ENCODE results near the gene ADGRG7. TPM values are rescaled to one million over a fixed set of nuclear protein-coding genes. Genes with fewer than 3 reads are reported as not detected.

Gene ADGRG7
- total and polyA plus RNA-seq, 2 donors (not counting 1 experiment from before 2014, with no cell fraction given) = not detected

- Histone ChIP-seq H3K9me3 (ENCODE audit: control insufficient read depth, insufficient read depth, low read depth, low read length) (no peaks in the 10 kb centered on the region), H3K4me3 (replicated peaks in 1 of 4; ENCODE audit: control extremely low read depth in 1 of 4, insufficient read depth in 1 of 4, low read depth in 3 of 4, low read length in 4 of 4) (no peak overlapping the region), H2AFZ (ENCODE audit: low read length) (no peak overlapping the region), H3K9ac (ENCODE audit: insufficient read depth, low read length) (no peak overlapping the region), H3K79me2 (ENCODE audit: control insufficient read depth, insufficient read depth, low read length) (no peaks in the 10 kb centered on the region), H3K27ac (ENCODE audit: insufficient read depth, low read length) (no peak overlapping the region), H3K4me1 (ENCODE audit: control insufficient read depth, extremely low read depth, insufficient read depth, low read length) (no peaks in the 10 kb centered on the region), H3K4me2 (ENCODE audit: extremely low read depth, insufficient read depth, low read length) (no peak overlapping the region), H3K27me3 (ENCODE audit: control insufficient read depth, insufficient read depth, low read length) (no peaks in the 10 kb centered on the region), H3K36me3 (ENCODE audit: control insufficient read depth, insufficient read depth, low read length) (no peaks in the 10 kb centered on the region), H4K20me1 (ENCODE audit: control insufficient read depth, extremely low read depth, insufficient read depth, low read length) (no peaks in the 10 kb centered on the region)
- TF ChIP-seq CTCF (conservative IDR thresholded peaks at IDR 0.05 in 1 of 2, IDR thresholded peaks at IDR 0.05 in 1 of 2; ENCODE audit: low read depth in 1 of 2, low read length in 2 of 2) (no peak), EZH2 (IDR thresholded peaks at IDR 0.05; ENCODE audit: low read length, missing control alignments) (no peak)
- DNase-seq (ENCODE audit: low read depth in 2 of 2) = no peak
These were observed 93.6 kb downstream of the ADGRG7 start for GRCh38 chr3:100702980-100703345.

- Histone ChIP-seq H3K4me2 (ENCODE audit: extremely low read depth, insufficient read depth, low read length) (no peak overlapping the region), H2AFZ (ENCODE audit: low read length) (no peak overlapping the region), H3K79me2 (ENCODE audit: control insufficient read depth, insufficient read depth, low read length) (no peaks in the 10 kb centered on the region), H3K4me1 (ENCODE audit: control insufficient read depth, extremely low read depth, insufficient read depth, low read length) (no peaks in the 10 kb centered on the region), H3K27me3 (ENCODE audit: control insufficient read depth, insufficient read depth, low read length) (no peaks in the 10 kb centered on the region), H3K9me3 (ENCODE audit: control insufficient read depth, insufficient read depth, low read depth, low read length) (no peaks in the 10 kb centered on the region), H3K9ac (ENCODE audit: insufficient read depth, low read length) (no peak overlapping the region), H3K36me3 (ENCODE audit: control insufficient read depth, insufficient read depth, low read length) (no peaks in the 10 kb centered on the region), H3K27ac (ENCODE audit: insufficient read depth, low read length) (no peak overlapping the region), H4K20me1 (ENCODE audit: control insufficient read depth, extremely low read depth, insufficient read depth, low read length) (no peaks in the 10 kb centered on the region), H3K4me3 (replicated peaks in 1 of 4; ENCODE audit: control extremely low read depth in 1 of 4, insufficient read depth in 1 of 4, low read depth in 3 of 4, low read length in 4 of 4) (no peak overlapping the region)
- no peak for DNase-seq (ENCODE audit: low read depth in 2 of 2)
- no peak for TF ChIP-seq CTCF (conservative IDR thresholded peaks at IDR 0.05 in 1 of 2, IDR thresholded peaks at IDR 0.05 in 1 of 2; ENCODE audit: low read depth in 1 of 2, low read length in 2 of 2)
- TF ChIP-seq EZH2 (IDR thresholded peaks at IDR 0.05; ENCODE audit: low read length, missing control alignments) = no peak
These were observed 94.5 kb downstream of the ADGRG7 start for GRCh38 chr3:100703865-100704264.

GRCh38 chr3:100706365-100706764, 97.0 kb downstream of the ADGRG7 start:
- H3K27ac ChIP-seq (ENCODE audit: insufficient read depth, low read length) = no peak overlapping the region
- H3K27me3 ChIP-seq (ENCODE audit: control insufficient read depth, insufficient read depth, low read length) = no peaks in the 10 kb centered on the region
- H3K4me1 ChIP-seq (ENCODE audit: control insufficient read depth, extremely low read depth, insufficient read depth, low read length) = no peaks in the 10 kb centered on the region
- H3K79me2 ChIP-seq (ENCODE audit: control insufficient read depth, insufficient read depth, low read length) = peaks cover 16% of the 10 kb centered on the region
- no peak overlapping the region for H3K4me3 ChIP-seq (replicated peaks in 1 of 4; ENCODE audit: control extremely low read depth in 1 of 4, insufficient read depth in 1 of 4, low read depth in 3 of 4, low read length in 4 of 4)
- TF ChIP-seq EZH2 (IDR thresholded peaks at IDR 0.05; ENCODE audit: low read length, missing control alignments) = no peak
- TF ChIP-seq CTCF (conservative IDR thresholded peaks at IDR 0.05 in 1 of 2, IDR thresholded peaks at IDR 0.05 in 1 of 2; ENCODE audit: low read depth in 1 of 2, low read length in 2 of 2) = no peak
- H2AFZ ChIP-seq (ENCODE audit: low read length) = no peak overlapping the region
- peak in 1 of 2 donors; percentile 24 for DNase-seq (ENCODE audit: low read depth in 2 of 2)
- no peak overlapping the region for H3K9ac ChIP-seq (ENCODE audit: insufficient read depth, low read length)
- no peaks in the 10 kb centered on the region for H3K9me3 ChIP-seq (ENCODE audit: control insufficient read depth, insufficient read depth, low read depth, low read length)
- no peak overlapping the region for H3K4me2 ChIP-seq (ENCODE audit: extremely low read depth, insufficient read depth, low read length)
- H3K36me3 ChIP-seq (ENCODE audit: control insufficient read depth, insufficient read depth, low read length) = no peaks in the 10 kb centered on the region
- no peaks in the 10 kb centered on the region for H4K20me1 ChIP-seq (ENCODE audit: control insufficient read depth, extremely low read depth, insufficient read depth, low read length)

All from fibroblast of lung (primary cell).